Loucy (cell line): ENCODE measurements around the gene ZNF254.

ENCODE experiments used
- H2AFZ ChIP-seq: fragments of 200-600 bp; sonication (generic); 2 replicates; pipeline ENCODE4 v1.6.0; 2016; ENCODE audit warnings: antibody characterized with exemption, mild to moderate bottlenecking, low read length, moderate library complexity
- H3F3A ChIP-seq: fragments of 200-600 bp; 2 replicates; pipeline ENCODE4 v1.6.0; 2016; ENCODE audit warnings: antibody characterized with exemption, low read depth, mild to moderate bottlenecking
- H3K27me3 ChIP-seq: fragments of 200-600 bp; sonication (generic); 2 replicates; pipeline ENCODE4 v1.6.1; 2014; ENCODE audit warnings: low read length, mild to moderate bottlenecking; ENCODE audit not compliant: insufficient read depth, poor library complexity, severe bottlenecking
- H3K36me3 ChIP-seq: fragments of 200-600 bp; sonication (generic); 2 replicates; pipeline ENCODE4 v1.6.1; 2016; ENCODE audit warnings: low read length; ENCODE audit not compliant: insufficient read depth
- H3K4me1 ChIP-seq: fragments of 200-600 bp; sonication (generic); 2 replicates; pipeline ENCODE4 v1.5.1; 2014; ENCODE audit warnings: low read length, mild to moderate bottlenecking; ENCODE audit not compliant: insufficient read depth, poor library complexity, severe bottlenecking
- H3K4me2 ChIP-seq: fragments of 200-600 bp; sonication (generic); 2 replicates; pipeline ENCODE4 v1.6.0; 2014; ENCODE audit warnings: antibody characterized with exemption, low read length, low read depth, mild to moderate bottlenecking; ENCODE audit not compliant: poor library complexity, severe bottlenecking
- H3K4me3 ChIP-seq: fragments of 200-600 bp; sonication (generic); 2 replicates; pipeline ENCODE4 v1.5.1; 2014; ENCODE audit warnings: low read length, mild to moderate bottlenecking, mixed read lengths; ENCODE audit not compliant: poor library complexity, severe bottlenecking
- H3K79me2 ChIP-seq: fragments of 200-600 bp; sonication (generic); 2 replicates; pipeline ENCODE4 v1.6.1; 2014; ENCODE audit warnings: low read length; ENCODE audit not compliant: insufficient read depth
- H3K9ac ChIP-seq: fragments of 200-600 bp; sonication (generic); 2 replicates; pipeline ENCODE4 v1.6.0; 2014; ENCODE audit warnings: mild to moderate bottlenecking, low read depth, low read length, moderate library complexity; ENCODE audit not compliant: poor library complexity, severe bottlenecking
- H3K9me2 ChIP-seq: fragments of 200-600 bp; sonication (generic); replicated peaks from 2 replicates; pipeline ENCODE4 v1.6.1; 2016; ENCODE audit warnings: low read depth, low read length, mixed read lengths
- H3K9me3 ChIP-seq: fragments of 200-600 bp; sonication (generic); 2 replicates; pipeline ENCODE4 v1.6.1; 2014; ENCODE audit warnings: mild to moderate bottlenecking, antibody characterized with exemption, low read length, low read depth; ENCODE audit not compliant: insufficient read depth
- H4K20me1 ChIP-seq: fragments of 200-600 bp; sonication (generic); 2 replicates; pipeline ENCODE4 v1.6.0; 2014; ENCODE audit warnings: antibody characterized with exemption, low read length, mild to moderate bottlenecking; ENCODE audit not compliant: insufficient read depth, poor library complexity, severe bottlenecking
- CTCF ChIP-seq: fragments of 200-600 bp; sonication (generic); conservative IDR thresholded peaks from 2 replicates; pipeline ENCODE4 v1.5.1; 2014; ENCODE audit warnings: mild to moderate bottlenecking, antibody characterized with exemption, low read length
- EZH2phosphoT487 ChIP-seq: fragments of 200-600 bp; IDR thresholded peaks from 2 replicates; pipeline ENCODE4 v1.6.1; 2018; ENCODE audit warnings: antibody characterized with exemption, mild to moderate bottlenecking, moderate library complexity, borderline replicate concordance

Gene ZNF254

GRCh38 chr19:24060687-24061356 lies 26.2 kb upstream of the ZNF254 start:
- Histone ChIP-seq H3K36me3 (peaks cover 39% of the 10 kb centered on the region; the same call in 1 of the 2 replicates), H3K79me2 (no peaks in the 10 kb centered on the region), H3K9me2 (no peaks in the 10 kb centered on the region), H3K4me2 (no peak overlapping the region), H3K27me3 (no peaks in the 10 kb centered on the region), H4K20me1 (no peaks in the 10 kb centered on the region), H2AFZ (no peak overlapping the region), H3K4me1 (no peaks in the 10 kb centered on the region), H3K9ac (no peak overlapping the region), H3F3A (no peaks in the 10 kb centered on the region), H3K9me3 (no peaks in the 10 kb centered on the region), H3K4me3 (no peak overlapping the region)
- no peak for TF ChIP-seq CTCF

- no peaks in the 10 kb centered on the region for H4K20me1 ChIP-seq
- H2AFZ ChIP-seq: no peak overlapping the region
- no peaks in the 10 kb centered on the region for H3K9me3 ChIP-seq
- H3K27me3 ChIP-seq: no peaks in the 10 kb centered on the region
- H3K4me1 ChIP-seq: no peaks in the 10 kb centered on the region
- peaks cover 37% of the 10 kb centered on the region; the same call in 1 of the 2 replicates for H3K36me3 ChIP-seq
- no peaks in the 10 kb centered on the region for H3K9me2 ChIP-seq
- no peak overlapping the region for H3K4me2 ChIP-seq
- TF ChIP-seq EZH2phosphoT487 (no peak), CTCF (no peak)
- no peak overlapping the region for H3K9ac ChIP-seq
- H3F3A ChIP-seq: no peaks in the 10 kb centered on the region
- no peak overlapping the region for H3K4me3 ChIP-seq
- no peaks in the 10 kb centered on the region for H3K79me2 ChIP-seq
Measured at GRCh38 chr19:24062190-24062589, 24.8 kb upstream of the ZNF254 start.

- Histone ChIP-seq H2AFZ (no peak overlapping the region), H3K9me2 (no peaks in the 10 kb centered on the region), H3K36me3 (peaks cover 36% of the 10 kb centered on the region; the same call in 1 of the 2 replicates)
Measured at GRCh38 chr19:24063295-24063694, 23.7 kb upstream of the ZNF254 start.

More at GRCh38 chr19:24063295-24063694, 23.7 kb upstream of the ZNF254 start:
- Histone ChIP-seq H3K4me2 (no peak overlapping the region), H3K4me1 (no peaks in the 10 kb centered on the region), H3F3A (no peaks in the 10 kb centered on the region), H3K9me3 (no peaks in the 10 kb centered on the region), H3K27me3 (no peaks in the 10 kb centered on the region), H3K79me2 (no peaks in the 10 kb centered on the region), H3K9ac (no peak overlapping the region), H3K4me3 (no peak overlapping the region), H4K20me1 (no peaks in the 10 kb centered on the region)
- TF ChIP-seq EZH2phosphoT487: no peak
- no peak for TF ChIP-seq CTCF
